GM20431 (cell line): ENCODE data around the gene HAPLN2.

Experiments
- in situ Hi-C: fragments of 300-500 bp; cut with MseI, MboI; formaldehyde crosslinking; loops from one replicate; pipeline ENCODE4 v1.15.0; 2020; ENCODE audit warnings: low sequenced_read_pairs; ENCODE audit not compliant: unreplicated experiment

HAPLN2 gene

GRCh38 chr1:156673387-156674121 is 54.3 kb downstream of the HAPLN2 start:
- in situ Hi-C loops = no loop called here
